Muscle layer of colon (tissue), 2 donors: ENCODE data around the gene PRTN3.
A peak's percentile ranks its signal among the peaks of the same experiment; 100 is the strongest.
"Not testable (repeated sequence)": the region's sequence is repeated elsewhere in the genome, so short reads cannot be mapped to it uniquely, and the experiment has no call there.

Experiments
- H3K27ac ChIP-seq: one replicate; pipeline ENCODE4 v1.7.0; 2013; ENCODE audit warnings: low read depth, mild to moderate bottlenecking, low read length, moderate library complexity
- H3K27me3 ChIP-seq, 2 donors: one replicate each; pipeline ENCODE4 v1.7.0; 2013; ENCODE audit warnings: low read length in 2 of 2, mild to moderate bottlenecking in 2 of 2; ENCODE audit not compliant: insufficient read depth in 2 of 2, control insufficient read depth in 1 of 2
- H3K36me3 ChIP-seq: one replicate; pipeline ENCODE4 v1.7.0; 2013; ENCODE audit warnings: mild to moderate bottlenecking, low read length; ENCODE audit not compliant: insufficient read depth
- H3K4me1 ChIP-seq: one replicate; pipeline ENCODE4 v1.7.0; 2013; ENCODE audit warnings: mild to moderate bottlenecking, low read length; ENCODE audit not compliant: insufficient read depth
- H3K4me3 ChIP-seq, 2 donors: one replicate each; pipeline ENCODE4 v1.7.0; 2013; ENCODE audit warnings: low read length in 2 of 2, low read depth in 1 of 2, mild to moderate bottlenecking in 1 of 2, moderate library complexity in 1 of 2
- H3K9ac ChIP-seq: one replicate; pipeline ENCODE4 v1.7.0; 2013; ENCODE audit warnings: low read length
- H3K9me3 ChIP-seq: one replicate; pipeline ENCODE4 v1.7.0; 2013; ENCODE audit warnings: mild to moderate bottlenecking, low read length
- donor health status: abdominal sarcoma.
- donor health status: Adenocarcinoma of cecum.

The PRTN3 gene

DNA sequence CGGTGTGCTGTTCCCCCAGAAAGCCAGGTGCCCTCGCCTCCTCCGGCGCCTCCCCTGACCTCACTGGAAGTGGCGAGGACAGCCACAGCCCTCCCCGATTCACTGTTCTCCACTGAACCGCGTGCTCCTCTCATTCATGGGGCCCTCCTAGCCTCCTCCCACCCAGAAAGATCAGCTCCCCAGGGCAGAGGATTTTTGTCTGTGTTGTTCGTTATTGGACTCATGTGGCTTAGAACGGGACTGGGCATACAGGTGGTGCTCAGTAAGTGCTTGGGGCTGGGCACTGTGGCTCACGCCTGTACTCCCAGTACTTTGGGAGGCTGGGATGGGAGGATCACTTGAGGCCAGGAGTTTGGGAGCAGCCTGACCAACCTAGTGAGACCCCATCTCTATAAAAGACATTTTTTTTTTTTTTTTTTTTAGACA lies 3.8 kb downstream of the PRTN3 start:
- peaks cover 0 to 48% of the 10 kb centered on the region in 2 donors for H3K27me3 ChIP-seq
- H3K4me1 ChIP-seq, result peaks cover 3% of the 10 kb centered on the region
- H3K9ac ChIP-seq, result no peak overlapping the region
- H3K36me3 ChIP-seq, result no peaks in the 10 kb centered on the region
- H3K9me3 ChIP-seq, result no peaks in the 10 kb centered on the region
- no peak overlapping the region for H3K27ac ChIP-seq
- H3K4me3 ChIP-seq, result no peak overlapping the region

DNA sequence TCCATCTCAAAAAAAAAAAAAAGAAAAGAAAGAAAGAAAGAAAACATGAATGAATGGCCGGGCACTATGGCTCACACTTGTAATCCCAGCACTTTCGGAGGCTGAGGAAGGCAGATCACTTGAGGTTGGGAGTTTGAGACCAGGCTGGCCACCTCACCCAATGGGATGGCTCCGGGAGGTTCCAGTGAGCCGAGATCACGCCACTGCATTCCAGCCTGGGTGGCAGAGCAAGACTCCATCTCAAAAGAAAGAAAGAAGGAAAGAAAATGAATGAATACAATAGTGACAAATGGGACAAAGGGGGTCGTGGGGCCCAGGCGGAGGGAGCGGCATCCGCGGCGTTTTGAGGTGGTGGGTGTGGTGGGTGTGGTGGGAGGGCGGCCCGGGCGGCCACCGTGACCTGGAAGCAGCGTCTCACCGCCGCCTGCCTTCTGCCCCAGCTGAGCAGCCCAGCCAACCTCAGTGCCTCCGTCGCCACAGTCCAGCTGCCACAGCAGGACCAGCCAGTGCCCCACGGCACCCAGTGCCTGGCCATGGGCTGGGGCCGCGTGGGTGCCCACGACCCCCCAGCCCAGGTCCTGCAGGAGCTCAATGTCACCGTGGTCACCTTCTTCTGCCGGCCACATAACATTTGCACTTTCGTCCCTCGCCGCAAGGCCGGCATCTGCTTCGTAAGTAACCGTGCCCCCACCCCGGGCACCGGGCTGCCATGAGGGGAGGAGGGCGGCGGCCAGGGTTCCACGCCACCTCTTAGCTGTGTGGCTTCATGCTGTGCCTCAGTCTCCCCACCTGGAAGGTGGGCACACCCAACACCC lies 5.1 kb downstream of the PRTN3 start:
- H3K27me3 ChIP-seq, result peaks cover 0 to 44% of the 10 kb centered on the region in 2 donors
- H3K27ac ChIP-seq, result no peak overlapping the region
- H3K4me1 ChIP-seq, result peaks cover 11% of the 10 kb centered on the region
- no peak overlapping the region for H3K9ac ChIP-seq
- no peak overlapping the region for H3K4me3 ChIP-seq
- no peaks in the 10 kb centered on the region for H3K36me3 ChIP-seq
- no peaks in the 10 kb centered on the region for H3K9me3 ChIP-seq

DNA sequence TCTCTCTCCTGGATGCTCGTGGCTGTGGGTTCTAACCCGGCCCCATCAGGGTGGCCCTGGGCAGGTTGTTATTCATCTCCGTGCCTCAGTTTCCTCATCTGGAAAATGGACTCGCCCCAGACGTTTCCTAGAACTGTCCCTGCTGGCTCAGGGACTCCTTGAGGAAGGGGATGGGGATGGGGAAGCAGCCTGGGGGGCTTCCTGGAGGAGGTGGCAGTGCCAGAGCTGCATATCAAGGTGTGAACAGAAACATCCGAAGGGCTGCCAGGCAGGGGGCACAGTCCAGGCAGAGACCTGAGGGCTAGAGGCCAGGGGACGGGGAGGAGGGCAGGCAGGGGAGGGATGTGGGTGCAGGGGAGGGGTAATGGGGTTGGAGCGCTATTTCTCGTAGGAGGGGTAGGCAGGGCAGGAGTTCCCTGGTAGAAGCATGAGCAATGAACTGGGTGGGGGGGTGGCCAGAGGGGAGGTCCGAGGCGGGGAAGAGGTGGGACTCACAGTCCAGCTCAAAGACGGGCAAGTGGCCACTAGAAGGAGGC lies 7.7 kb downstream of the PRTN3 start:
- H3K27me3 ChIP-seq, result peaks cover 0 to 40% of the 10 kb centered on the region in 2 donors
- H3K36me3 ChIP-seq, result no peaks in the 10 kb centered on the region
- no peak overlapping the region for H3K9ac ChIP-seq
- H3K27ac ChIP-seq, result no peak overlapping the region
- peaks cover 15% of the 10 kb centered on the region for H3K4me1 ChIP-seq
- H3K4me3 ChIP-seq, result no peak overlapping the region
- H3K9me3 ChIP-seq, result no peaks in the 10 kb centered on the region

DNA sequence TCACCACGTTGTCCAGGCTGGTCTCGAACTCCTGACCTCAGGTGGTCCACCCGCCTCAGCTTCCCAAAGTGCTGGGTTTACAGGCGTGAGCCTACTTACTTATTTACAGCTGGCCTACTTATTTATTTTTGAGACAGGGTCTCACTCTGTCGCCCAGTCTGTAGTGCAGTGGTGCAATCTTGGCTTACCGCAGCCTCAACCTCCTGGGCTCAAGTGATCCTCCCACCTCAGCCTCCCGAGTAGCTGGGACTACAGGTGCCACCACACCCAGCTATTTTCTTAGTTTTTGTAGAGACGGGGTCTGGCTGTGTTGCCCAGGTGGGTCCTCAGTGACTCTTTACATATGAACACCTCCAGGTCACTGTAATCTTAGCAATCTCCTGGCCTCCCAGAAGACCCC lies 8.4 kb downstream of the PRTN3 start:
- H3K27ac ChIP-seq, H3K9me3 ChIP-seq, H3K9ac ChIP-seq, H3K4me3 ChIP-seq, H3K36me3 ChIP-seq: not testable (repeated sequence)
- Histone ChIP-seq H3K4me1 (peaks cover 15% of the 10 kb centered on the region), H3K27me3 (peaks cover 0 to 35% of the 10 kb centered on the region in 2 donors)

DNA sequence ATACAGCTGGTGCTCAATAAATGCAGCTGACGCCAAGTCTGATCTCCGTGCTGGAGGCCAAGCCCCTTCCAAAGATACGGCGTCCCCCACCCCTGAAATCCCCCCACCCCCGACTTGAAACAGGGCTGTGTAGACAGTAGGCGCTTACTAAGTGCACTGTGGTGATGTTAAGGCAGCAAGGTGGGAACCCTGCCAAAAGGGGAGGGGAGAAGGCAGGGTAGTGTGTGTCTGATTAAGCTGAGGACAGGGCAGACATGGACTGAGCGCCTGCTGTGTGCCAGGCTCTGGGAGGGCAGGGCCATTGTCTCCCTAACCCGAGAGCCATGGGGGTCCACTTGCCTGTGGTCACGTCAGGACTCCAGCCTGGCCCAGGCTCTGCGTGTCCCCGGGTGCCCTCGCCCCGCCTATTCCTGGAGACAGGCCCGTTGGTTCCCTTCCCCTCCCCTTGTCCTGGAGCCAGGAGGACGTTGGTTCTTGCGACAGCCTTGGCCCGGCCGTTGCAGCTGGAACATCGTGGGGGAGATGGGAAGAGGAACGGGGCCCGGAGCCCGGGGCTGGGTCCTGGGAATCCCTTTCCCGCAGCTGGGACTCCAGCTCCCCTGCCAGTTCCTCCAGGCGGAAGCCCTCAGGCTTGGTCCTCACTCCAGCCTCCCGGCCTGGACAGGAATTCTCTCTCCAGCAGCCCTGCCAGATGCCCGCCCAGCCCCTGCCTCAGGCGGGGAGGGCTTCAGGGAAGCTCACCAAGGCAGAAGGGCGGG lies 9.6 kb downstream of the PRTN3 start:
- H3K4me3 ChIP-seq, result peak overlapping the region in 1 of 2 donors; percentile 22
- no peak overlapping the region for H3K9ac ChIP-seq
- H3K27ac ChIP-seq, result peak overlapping the region; percentile 30
- H3K36me3 ChIP-seq, result no peaks in the 10 kb centered on the region
- H3K4me1 ChIP-seq, result peaks cover 15% of the 10 kb centered on the region
- H3K27me3 ChIP-seq, result peaks cover 0 to 36% of the 10 kb centered on the region in 2 donors
- H3K9me3 ChIP-seq, result no peaks in the 10 kb centered on the region

DNA sequence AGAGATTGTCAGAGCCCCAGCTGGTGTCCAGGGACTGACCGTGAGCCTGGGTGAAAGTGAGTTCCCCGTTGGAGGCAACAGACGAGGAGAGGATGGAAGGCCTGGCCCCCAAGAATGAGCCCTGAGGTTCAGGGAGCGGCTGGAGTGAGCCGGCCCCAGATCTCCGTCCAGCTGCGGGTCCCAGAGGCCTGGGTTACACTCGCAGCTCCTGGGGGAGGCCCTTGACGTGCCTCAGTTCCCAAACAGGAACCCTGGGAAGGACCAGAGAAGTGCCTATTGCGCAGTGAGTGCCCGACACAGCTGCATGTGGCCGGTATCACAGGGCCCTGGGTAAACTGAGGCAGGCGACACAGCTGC lies 10.2 kb downstream of the PRTN3 start:
- Histone ChIP-seq H3K9ac (no peak overlapping the region), H3K27ac (peak overlapping the region; percentile 21), H3K27me3 (peaks cover 0 to 39% of the 10 kb centered on the region in 2 donors), H3K4me3 (peak overlapping the region in 1 of 2 donors; percentile 22), H3K9me3 (no peaks in the 10 kb centered on the region), H3K4me1 (peaks cover 15% of the 10 kb centered on the region), H3K36me3 (no peaks in the 10 kb centered on the region)

DNA sequence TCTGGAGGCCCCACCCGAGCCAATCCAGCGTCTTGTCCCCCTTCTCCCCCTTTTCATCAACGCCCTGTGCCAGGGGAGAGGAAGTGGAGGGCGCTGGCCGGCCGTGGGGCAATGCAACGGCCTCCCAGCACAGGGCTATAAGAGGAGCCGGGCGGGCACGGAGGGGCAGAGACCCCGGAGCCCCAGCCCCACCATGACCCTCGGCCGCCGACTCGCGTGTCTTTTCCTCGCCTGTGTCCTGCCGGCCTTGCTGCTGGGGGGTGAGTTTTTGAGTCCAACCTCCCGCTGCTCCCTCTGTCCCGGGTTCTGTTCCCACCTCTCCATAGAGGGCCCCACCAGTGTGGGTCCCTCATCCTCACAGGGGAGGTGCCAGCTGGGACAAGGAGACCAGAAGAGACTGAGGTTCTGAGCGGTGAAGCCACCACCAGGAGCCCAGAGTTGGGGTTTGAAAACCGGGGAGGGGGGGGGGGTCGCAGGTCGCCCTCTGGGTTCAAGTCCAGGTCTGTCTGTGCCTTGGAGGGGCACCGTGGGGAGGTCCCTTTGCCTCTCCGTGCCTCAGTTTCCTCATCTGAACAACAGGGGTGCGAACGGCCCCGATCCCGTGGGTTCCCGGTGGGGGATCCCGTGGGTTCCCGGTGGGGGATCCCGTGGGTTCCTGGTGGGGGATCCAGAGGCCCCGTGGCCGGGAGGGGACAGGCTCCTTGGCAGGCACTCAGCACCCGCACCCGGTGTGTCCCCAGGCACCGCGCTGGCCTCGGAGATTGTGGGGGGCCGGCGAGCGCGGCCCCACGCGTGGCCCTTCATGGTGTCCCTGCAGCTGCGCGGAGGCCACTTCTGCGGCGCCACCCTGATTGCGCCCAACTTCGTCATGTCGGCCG lies 11.6 kb downstream of the PRTN3 start, which contains the start of gene ELANE:
TSS of gene ELANE (plus strand) at position 168 of the 878 bp plus-strand sequence. CDS start at position 194, 26 bp downstream.
- Histone ChIP-seq H3K27ac (peak within 1 kb of the TSS; percentile 21), H3K36me3 (no peaks in the 10 kb centered on the region), H3K9ac (no peak within 1 kb of the TSS), H3K4me3 (no peak within 1 kb of the TSS), H3K4me1 (peaks cover 15% of the 10 kb centered on the region), H3K27me3 (peaks cover 0 to 32% of the 10 kb centered on the region in 2 donors), H3K9me3 (no peaks in the 10 kb centered on the region)

DNA sequence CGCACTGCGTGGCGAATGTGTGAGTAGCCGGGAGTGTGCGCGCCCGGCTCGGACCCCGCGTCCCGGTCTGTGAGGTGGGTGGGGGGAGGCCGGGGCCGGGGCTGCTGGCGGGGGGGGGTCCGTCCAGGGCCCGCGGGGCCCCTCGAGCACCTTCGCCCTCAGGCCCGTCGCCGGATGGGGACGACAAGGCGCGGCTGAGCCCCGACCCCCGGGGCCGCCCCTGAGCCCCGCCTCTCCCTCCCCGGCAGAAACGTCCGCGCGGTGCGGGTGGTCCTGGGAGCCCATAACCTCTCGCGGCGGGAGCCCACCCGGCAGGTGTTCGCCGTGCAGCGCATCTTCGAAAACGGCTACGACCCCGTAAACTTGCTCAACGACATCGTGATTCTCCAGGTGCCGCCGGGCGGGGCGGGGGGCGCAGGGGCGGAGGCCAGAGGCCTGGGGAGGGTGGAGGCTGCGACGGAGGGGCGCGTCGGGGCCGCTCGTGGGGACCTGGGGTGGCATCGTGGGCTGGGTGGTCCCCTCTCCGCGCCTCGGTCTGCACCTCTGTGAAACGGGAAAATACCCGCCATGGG lies 12.3 kb downstream of the PRTN3 start:
- Histone ChIP-seq H3K27me3 (peaks cover under 1 to 26% of the 10 kb centered on the region in 2 donors), H3K4me3 (no peak overlapping the region), H3K9ac (no peak overlapping the region), H3K4me1 (peaks cover 15% of the 10 kb centered on the region), H3K27ac (no peak overlapping the region), H3K9me3 (no peaks in the 10 kb centered on the region), H3K36me3 (no peaks in the 10 kb centered on the region)

DNA sequence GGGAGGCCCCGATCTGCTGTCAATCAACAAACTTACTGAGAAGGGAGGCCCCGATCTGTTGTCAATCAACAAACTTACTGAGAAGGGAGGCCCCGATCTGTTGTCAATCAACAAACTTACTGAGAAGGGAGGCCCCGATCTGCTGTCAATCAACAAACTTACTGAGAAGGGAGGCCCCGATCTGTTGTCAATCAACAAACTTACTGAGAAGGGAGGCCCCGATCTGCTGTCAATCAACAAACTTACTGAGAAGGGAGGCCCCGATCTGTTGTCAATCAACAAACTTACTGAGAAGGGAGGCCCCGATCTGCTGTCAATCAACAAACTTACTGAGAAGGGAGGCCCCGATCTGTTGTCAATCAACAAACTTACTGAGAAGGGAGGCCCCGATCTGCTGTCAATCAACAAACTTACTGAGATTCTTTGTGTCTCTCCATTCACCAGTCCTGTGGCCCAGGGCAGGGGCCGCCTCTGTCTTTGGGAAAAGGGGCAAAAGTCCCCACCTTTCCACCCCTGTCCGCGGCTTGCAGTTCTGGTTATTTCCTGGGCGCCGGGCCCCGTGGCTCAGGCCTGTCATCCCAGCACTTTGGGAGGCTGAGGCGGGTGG lies 12.9 kb downstream of the PRTN3 start:
- H3K27ac ChIP-seq, H3K4me3 ChIP-seq, H3K36me3 ChIP-seq, H3K9ac ChIP-seq, H3K9me3 ChIP-seq: not testable (repeated sequence)
- H3K4me1 ChIP-seq, result peaks cover 12% of the 10 kb centered on the region
- H3K27me3 ChIP-seq, result peaks cover 7 to 32% of the 10 kb centered on the region in 2 donors

DNA sequence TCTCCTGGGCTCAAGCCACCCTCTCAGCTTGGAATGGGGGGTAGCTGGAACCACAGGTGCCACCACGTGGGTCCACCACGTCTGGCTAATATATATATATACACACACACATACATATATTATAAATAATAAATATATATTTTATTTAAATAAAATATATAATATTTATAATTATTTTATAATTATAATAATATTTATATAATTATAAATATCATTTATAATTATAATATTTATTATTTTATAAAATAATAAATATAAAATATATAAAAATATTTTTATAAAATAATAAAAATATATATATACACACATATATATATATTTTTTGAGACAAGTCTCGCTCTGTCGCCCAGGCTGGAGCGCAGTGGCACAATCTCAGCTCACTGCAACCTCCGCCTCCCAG lies 13.8 kb downstream of the PRTN3 start:
- Histone ChIP-seq H3K4me3 (no peak overlapping the region), H3K9me3 (no peaks in the 10 kb centered on the region), H3K9ac (no peak overlapping the region), H3K36me3 (no peaks in the 10 kb centered on the region), H3K4me1 (peaks cover 12% of the 10 kb centered on the region), H3K27ac (no peak overlapping the region), H3K27me3 (peaks cover 8 to 40% of the 10 kb centered on the region in 2 donors)
